CD4-positive, alpha-beta T cell treated with Interleukin-1 beta for 1 hour (primary cell): ENCODE data around the gene LYL1.

ENCODE experiments used
- DNase-seq, 2 donors: peaks; one replicate each; pipeline ENCODE4 v3.0.0-alpha.2; 2020 to 2022

The LYL1 gene

DNA sequence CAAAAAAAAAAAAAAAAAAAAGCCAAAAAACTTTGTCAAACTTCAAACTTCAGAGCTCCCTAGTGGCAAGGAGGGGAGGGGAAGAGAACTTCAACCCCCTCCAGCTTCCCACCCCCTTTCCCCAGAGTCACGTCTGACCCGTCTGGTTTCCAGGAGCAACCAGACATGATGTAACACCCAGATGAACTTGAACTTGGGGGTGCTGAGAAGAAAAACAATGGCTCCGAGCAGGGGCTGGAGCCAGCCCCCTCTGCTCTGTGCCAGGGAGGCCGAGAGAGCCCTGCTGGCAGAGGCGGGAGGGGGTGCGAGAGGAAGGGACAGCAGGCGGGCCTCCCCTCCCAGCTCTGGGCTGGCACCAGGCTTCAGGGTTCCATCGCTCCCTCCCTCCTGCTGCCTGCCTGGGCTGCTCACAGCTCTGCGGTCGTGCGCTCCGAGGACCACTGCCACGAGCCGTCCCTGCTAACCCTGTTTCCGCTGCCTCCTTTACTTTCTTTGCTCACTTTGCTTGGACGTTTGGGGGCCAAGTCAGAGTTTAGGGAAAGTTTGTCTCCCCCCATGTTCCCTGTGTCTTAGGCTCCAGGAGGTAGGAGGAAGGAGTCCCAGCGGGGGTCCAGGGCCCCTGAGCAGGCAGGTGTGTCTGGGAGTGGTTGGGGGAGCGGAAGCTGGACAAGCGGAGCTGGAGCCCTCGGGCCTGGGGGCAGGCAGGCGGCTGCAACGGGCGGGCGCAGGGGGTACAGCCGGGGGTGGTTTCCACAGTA lies 11.1 kb downstream of the LYL1 start:
- no peak for DNase-seq

DNA sequence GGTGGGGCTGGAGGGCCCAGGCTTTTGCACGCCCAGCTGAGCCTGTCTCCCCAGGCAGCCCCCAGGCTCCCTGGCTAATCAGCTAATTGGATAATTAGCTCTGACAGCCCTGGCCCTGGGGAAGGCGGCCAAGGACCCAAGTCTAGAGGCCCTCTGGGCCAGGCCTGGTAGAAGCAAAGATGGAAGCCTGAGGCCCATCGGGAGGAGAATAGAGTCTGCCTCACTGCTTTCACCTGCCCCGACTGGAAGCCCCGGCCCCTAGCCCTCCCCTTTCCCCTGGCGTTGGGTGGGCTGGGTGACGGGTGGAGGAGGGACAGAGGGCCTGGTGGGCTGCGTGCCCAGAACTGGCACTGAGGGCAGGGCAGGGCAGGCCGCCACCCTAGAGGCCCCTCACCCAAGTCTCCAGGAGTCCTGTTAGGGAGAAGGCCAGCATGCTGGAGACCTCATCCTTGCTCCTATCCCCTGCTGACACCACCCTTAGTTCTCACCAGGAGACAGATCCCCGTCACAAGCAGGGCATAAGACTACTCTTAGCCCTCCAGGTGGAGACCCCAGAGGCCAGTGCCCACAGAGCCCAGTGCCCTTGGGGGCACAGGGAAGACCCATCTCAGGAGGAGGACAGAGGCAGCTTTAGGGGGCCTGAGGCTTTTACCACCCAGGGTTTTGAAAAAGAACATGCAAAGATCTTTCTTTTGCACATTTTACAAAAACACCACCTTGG lies 12.0 kb downstream of the LYL1 start:
- DNase-seq, result no peak

DNA sequence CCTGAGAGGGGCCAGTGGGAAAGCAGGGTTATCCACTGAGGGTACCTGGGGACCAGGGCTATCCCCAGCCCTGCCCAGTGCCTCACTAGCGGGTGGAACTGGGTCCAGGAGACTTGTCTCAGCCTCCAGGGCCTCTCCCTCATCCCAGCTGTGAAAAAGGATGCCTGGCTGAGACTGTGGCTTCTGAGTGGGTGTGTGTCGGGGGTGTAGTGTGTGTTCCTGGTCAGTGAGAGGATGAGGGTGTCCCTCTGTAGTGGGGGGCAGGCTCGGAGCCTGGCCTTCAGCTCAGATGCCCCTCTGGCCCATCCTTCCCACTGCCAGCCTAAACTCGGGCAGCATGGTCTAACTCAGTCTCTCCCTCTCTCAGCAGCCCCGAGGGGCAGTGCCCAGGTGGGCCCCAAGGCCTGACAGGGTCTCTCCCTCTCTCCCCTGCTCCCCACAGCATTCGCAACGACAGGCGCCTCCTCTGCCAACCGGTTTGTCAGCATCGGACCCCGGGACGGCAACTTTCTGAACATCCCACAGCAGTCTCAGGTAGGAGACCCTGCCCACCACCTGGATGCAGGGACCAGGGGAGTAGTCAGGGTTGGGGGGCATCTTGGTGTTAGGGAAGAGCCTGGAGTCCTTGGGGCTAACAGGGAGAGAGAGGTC lies 12.7 kb downstream of the LYL1 start:
- DNase-seq, result no peak

DNA sequence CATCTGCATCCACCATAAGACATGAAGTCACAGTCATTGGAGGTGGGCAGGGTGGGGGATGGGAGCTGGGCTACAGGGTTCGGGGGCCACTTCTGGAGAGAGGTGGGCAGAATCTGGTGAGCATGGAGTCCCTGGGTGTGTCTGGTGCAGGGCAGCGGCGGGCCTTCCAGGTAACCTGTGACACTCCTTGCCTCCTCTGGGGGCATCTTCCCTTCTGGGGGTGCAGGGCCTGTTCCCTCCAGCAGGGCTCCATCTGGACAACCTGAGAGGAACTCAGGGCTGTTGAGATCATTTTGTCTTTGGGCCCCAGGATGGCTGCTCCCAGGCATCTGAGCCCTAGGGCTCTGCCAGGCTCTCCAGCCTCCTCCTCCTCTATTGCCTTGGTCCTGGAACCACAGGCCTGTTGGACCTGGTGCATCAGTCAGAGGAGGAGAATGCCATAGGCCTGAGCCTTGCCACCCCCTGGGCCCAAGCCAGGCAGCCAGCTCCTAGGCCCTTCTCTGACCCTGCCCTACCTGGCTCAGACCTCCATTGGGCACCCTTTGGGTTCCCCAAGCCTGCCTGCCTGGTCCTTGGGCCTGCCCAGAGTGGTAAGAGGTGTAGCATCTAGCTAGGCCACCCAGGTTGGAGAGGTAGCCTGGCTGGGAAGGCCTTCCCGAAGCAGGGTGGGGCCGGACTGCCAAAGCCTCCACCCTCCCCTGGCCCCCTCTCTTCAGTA lies 13.4 kb downstream of the LYL1 start:
- no peak for DNase-seq

DNA sequence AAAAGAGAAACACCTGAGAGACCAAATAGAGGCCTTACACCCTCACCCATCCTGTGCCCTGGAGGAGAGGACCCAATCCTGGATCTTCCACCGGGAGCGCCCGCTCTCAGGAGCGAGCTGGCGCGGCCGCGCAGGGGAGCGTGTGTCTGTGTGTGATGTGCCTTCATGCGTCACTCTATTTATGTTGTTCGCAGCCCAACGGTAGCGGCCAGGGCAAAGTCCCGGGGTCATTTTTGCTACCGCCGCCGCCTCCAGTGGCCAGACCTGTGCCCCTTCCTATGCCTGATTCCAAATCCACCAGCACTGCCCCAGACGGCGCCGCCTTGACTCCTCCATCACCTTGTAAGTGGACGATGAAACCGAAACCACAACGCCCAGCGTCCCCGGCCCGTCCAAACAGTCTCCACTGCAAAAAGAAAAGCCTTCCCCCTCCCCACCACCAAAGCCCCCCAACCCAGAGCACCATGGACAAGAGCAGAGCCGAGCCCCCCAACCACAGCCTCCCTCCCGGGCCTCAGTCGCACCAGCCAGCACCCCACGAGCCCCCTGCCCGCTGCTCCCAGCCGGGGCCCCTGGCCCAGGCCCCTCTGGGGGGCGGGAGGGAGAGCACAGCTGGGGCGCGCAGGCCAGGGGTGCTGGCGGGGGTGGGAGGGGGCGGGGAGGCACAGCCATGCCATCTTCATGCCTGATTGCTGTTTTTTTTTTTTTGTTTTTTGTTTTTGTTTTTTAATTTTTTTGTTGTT lies 14.7 kb downstream of the LYL1 start:
- DNase-seq, result no peak

DNA sequence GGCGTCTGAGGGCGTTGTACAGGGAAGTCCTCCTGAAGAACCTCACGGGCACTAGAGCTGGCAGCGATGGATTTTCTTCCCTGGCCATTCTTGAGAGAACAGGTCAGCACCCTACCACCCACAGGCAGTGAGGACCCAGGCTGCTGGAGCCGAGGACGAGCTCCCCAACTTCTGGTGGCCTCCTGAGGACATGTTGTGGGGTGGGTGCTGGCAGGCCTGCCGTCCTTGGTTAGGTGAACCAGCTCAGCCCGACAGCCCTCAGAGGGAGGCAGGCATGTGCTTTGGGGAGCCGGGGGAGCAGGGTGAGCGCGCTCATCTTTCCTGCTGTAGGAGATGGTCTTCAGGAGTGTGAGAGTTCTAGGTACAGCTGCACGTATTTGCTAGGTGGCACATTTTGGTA lies 15.4 kb downstream of the LYL1 start:
- no peak for DNase-seq

DNA sequence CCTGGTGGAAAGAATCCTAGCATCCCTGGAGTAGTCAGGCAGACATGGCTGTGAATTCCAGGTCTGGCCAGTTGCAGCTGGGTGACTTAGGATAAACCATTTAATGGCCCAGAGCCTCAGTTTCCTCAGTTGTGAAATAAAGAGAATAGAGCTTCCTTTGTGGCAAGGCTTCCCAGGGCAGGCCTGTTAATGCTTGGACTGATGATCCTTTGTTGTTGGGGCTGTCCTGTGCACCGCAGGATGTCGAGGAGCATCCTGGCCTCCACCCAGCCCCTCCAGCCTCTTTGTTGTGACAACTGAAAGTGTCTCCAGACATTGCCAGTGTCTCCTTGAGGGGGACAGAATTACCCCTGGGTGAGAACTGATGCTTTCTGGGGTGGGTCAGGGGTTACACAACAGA lies 16.3 kb downstream of the LYL1 start:
- DNase-seq, result no peak

DNA sequence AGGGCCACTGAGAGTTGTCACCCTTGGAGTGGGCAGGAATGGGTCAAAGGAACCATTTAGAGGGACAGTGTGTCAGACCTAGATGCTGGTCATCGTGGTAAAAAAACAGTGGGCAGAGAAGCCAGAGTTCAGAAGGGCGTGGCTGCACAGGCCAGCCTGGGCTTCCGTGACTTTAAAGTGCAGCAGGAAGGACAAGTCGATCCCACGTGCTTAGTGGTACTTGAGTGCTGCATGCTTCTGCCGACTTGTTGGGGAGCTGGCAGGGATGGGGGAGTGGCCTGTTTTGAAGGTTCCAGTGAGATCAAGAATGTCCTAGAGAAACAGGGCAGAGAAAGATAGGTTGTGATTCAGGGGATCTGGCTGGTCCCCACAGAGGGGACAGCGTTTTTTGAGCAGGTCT lies 17.0 kb downstream of the LYL1 start:
- no peak for DNase-seq

DNA sequence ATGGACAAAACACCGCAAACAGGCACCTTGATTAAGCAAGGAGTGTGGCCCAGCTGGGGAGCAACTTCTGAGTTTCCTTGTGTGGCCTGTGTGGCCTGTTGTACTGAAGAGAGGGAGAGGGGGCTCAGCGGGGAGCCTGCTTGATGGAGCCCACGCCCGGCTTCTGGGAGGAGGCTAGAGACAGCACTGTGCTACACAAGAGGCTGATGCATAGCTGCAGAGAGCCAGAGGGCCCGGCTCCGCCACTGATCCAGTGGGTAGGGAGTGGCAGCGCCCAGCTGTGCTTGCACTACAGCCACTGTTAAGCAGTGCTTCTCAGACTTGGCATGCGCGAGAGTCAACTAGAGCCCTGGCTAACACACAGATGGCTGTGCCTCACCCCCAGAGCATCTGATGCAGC lies 19.0 kb downstream of the LYL1 start:
- no peak for DNase-seq

DNA sequence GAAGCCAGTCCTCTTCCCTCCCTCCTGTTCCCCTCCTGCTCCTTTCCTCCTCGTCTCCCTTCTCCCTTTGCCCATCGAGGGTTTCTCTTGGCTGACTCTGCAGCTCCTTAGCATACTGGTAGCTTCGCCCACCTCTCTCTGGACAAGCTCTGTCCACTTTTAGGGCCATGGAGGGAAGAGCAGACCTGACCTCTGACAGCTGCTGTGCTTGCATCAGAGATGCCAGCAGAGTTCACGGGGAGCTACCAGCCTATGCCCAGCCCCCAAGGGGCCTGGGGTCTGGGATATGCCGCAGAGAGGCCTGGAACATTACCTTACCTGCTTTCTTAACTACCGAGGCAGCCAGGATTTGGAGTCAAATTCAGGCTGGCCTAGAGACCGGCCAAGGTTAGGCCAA lies 19.7 kb downstream of the LYL1 start:
- no peak for DNase-seq

DNA sequence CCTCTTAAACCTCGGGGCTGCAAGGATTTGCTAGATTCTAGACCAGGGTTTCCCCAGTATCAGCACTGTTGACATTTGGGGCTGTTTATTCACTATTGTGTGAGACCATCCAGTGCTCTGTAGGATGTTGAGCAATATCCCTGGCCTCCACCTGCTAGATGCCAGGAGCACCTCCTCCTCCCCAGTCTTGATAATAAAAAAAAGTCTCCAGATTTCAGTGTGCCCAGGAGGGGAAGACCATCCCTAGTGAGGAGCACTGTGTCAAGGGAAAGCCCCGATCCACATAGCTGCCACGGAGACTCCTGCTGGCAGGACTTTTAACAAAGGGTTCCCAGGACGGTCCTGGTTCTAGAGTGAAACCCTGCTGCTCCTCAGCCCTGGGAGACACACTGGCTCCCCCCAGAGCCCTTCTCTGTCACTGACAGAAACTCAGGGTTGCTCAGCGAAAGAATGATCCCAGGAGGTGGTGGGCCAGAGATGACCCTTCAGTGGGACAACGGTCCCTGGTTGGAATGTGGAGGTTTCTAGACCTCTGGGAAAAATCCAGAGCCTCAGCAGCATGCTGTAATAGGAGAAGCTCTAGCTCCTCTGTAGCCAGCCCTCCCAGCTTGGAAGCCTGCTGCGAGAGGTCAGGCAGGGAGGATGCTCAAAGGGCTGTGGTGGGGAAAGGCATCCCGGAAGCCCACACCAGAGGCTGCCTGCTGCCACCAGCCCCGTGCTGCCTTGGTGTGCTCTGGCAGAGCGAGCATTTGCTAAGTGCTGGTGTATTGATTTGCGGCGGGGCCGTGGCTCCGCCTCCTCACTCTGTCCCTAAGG lies 20.3 kb downstream of the LYL1 start:
- DNase-seq, result no peak

DNA sequence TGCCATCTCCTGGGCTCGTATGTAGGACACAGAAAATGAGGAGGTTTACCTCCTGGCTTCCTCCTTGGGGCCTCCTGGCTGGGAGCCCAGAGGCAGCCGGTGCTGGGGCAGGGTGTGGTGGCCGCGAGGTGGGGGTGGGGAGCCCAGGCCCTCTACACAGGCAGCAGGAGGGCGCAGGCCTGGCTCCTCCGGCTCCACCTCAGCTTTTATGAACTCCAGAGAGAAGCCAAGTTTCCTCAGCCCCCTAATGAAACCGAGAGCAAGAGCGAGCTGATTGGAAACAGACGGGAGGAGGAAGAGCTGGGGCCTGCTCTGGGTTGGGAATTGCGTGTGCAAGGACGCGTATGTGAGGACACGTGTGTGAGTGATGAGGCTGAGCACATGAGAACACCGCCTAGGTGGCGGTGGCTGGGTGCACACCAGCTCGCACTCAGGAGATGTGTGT lies 23.1 kb downstream of the LYL1 start:
- no peak for DNase-seq

DNA sequence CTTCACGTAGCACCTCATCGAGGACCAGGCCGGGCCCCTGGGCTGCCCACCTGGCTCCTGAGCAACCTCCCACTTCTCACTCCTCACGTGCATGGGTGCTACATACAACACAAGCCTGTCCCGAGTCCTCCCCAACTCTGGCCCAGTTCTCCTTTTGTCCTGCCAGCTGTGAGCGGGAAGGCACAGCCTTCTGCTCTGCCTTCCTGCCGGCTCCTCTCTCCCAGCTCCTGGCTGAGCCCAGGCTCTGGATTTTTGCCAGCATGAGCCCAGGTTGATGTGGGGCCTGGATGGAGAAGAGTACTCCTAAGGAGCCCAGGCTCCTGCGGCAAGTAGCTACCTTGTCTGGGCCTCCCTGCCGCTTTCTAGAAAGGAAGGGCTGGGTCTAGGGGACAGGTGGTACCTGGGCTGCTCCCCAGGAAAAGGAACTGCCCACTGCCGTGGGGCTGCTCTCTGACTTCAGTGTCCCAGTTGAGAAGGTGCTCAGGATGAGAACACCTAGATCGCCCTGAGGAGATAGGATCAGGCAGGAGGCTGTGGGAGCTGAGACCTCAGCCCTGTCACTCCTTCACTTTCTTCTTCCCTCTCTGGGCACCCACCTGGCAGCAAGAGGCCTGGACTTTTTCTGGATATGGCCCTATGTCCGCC lies 23.6 kb downstream of the LYL1 start:
- no peak for DNase-seq

DNA sequence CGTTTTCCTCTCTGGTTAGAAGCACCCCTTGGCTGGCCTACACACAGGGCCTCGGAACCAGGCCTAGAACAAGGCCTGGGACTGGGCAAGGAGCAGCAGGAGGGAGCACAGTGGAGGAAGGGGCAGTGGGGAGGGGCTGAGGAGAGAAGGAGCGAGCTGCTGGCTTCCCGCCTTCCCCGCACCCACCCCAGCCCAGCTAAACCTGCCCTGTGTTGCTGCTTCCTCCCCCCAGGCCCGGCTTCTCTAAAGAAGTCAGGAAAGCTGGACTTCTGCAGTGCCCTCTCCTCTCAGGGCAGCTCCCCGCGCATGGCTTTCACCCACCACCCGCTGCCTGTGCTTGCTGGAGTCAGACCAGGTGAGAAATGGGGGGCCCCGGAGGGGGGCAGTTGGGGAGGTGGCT lies 24.3 kb downstream of the LYL1 start:
- DNase-seq, result no peak

DNA sequence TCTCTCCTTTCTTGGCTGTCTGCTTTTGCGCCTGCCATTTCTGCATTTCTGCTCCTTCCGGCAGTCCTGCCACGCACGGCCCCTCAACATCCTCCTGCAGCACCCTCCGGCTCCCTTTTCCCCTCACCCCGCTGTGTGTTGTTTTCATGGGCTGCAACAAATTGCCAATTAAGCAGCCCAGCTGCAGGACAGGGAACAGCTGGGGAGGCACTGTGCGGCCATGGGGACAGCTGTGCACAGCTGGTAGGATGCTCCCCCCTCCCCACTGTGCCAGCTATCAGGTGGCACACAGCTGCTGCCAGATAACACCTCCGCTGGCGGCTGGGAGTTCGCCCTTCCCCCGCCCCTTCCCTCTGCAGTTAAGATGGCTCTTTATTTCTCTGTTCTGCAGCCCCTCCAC lies 25.4 kb downstream of the LYL1 start:
- DNase-seq, result no peak

DNA sequence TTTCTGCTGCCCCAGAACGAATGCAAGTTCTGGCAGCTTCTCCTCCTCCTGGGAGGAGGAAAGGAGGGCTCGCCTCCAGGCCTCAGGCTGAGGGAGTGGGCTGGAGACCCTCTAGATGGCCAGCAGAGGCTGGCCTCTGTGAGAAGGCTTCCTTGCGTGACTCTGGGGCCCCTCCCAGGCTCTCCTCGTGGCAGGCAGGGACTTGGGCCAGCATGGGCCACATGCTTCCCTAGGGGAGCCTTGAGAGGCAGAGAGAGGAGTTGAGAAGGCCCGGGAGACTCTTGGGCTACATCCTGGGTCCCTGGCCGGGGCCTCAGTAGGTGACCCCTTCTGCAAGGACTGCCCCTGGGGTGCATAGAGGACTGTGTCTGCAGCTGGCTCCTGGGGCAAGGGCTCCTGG lies 25.9 kb downstream of the LYL1 start:
- no peak for DNase-seq

DNA sequence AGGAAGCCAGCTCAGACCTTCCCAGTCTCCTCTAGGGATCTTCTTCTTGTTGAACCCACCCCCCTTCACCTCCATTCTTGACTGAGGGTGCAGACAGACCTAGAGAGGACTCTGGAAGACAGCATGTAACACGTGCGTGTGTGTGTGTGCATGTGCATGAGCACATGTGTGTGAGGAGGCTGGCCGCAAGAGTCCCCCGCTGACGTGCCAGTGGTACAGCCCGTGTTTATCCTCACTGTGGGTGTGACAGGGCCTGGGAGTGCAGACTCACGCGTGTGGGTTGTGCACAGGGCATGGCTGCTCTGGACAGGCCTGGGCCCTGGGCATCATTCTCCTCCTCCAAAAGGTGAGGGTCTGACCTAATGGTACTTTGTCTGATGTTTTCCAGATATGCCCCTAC lies 26.3 kb downstream of the LYL1 start:
- no peak for DNase-seq

DNA sequence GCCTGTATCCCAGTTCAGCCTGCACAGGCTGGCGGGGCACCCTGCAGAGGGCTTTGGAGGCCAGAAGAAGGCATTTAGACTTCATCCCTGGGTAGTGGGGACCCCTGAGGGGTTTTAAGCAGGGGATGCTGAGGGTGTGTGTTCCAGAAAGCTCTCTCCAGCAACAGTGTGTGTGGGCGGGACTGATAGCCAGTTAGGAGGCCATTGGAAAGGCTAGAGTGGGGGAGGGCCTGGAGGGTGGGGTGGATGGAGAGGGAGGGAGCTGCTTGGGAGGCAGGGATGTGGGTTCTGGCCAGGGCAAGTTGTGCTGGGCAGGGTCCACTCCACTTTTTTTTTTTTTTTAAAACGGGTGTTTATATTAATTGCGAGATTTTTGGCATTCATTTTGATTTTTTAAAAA lies 28.3 kb downstream of the LYL1 start:
- DNase-seq, result no peak

DNA sequence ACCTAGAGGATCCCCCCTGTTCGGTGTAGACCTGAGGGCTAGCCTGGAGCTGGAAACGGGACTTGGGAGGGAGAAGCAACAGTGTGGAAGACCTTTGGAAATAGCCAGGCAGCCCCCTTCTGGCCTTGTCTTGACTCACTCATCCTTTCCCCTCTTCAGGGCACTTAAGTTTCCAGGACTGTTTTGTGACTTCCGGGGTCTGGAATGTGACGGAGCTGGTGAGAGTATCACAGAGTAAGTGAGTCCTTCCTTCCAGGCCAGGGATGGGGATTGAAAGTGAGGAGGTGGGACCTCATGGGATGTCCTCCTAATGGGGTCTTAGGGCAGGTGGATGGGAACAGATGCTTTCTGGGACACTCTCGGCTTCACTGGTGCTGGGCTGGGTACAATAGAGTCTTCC lies 29.4 kb downstream of the LYL1 start:
- no peak for DNase-seq

DNA sequence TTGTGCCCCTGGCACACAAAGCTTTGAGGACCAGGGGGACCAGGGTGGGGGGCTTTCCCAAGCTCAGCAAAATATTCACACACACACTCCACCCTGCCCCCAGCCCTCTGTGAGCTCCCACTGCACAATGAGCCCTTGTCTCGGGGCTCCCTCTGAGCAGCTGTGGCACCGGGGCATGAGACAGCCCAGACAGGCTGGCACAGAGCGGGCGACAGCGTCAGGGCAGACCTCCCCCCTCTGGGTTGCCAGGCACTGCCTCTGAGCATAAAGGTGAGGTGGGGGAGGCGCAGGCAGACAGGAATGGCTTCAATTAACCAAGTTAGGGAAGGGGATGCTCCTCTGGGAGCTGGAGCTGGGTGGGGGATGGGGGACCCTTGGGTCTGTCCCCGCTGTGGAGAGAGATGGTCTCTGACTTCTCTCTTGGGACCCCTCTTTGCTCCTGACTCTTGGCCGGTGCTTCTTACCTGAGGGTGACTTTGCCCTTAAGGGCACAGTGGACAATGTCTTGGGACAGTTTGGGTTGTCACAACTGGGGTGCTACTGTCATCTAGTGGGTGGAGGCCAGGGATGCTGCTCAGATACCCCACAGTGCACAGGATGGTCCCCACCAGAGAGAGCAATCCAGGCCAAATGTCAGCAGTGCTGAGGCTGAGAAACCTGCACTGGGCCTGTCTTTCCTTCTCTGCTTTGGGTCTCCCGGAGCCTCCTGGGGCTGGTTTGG lies 30.3 kb downstream of the LYL1 start:
- no peak for DNase-seq
